ENCODE data around the gene ADRA2B.

Gene ADRA2B

DNA sequence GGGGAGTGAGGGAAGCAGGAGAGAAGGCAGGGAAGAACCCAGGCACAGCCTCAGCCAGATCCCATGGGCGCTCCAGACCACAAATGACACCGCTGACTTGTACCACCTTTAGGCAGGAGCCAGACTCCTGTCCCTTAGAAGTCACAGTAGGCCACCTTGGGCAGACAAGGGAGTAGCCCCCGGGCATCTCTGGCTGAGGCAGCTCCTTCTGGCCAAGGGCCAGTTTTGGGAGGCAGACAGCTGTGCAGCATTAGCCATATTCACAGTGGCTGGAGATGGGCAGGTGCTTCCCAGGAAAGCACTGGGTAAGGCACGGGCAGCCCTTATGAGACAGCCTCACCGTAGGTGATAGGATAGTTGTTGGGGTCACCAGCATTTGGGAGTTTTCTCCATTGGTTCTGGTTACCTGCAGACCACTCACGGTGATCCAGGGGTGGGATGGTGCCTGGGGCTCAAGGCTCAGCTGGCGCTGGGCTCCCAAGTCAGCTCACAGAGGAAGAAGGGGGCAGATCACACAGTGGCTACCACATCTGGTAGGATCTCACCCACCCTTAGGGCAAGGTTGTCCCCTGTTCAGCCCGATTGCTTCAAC is 19.9 kb upstream of the ADRA2B start:
- DNase-seq: no peak

GRCh38 chr2:96135621-96136020 is 19.2 kb upstream of the ADRA2B start:
- DNase-seq: no peak

DNA sequence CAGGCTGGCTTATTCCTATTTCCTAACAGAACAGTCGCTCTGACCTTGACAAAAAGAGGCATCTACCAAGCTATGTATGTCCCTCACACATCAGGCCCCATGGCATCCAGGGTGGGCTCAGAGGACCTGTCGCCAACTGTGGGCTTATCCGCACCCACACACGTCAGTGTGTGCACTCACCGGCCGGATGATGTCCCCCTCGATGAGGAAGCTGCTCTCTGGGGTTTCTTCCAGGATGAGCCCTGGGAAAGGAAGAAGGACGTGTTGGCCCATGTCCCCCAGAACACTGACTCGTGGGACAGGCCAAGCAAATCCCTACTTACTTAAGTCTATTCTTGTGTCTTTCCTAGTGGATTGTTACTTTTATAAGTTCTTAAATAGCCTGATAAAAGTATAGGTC is 18.8 kb upstream of the ADRA2B start:
- no peak for DNase-seq

DNA sequence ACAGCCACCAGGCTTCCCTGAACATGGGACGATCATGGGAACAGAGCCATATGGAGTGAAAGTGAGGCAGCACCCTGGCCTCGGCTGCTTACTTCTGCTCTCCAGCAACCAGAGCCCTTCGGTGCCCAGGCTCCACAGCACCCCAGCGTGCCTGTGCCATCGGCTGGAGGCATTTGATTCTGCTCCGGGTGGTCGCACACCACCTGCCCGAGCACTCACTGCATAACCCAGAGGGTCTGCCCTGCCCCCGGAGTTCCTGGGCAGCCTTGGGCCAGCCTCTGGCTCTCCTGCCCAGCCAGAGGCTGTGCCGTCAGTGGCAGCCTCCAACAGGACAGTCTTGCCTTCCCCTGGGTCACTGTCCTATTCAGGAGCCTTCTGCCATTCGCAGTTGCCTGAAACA is 18.1 kb upstream of the ADRA2B start:
- no peak for DNase-seq

DNA sequence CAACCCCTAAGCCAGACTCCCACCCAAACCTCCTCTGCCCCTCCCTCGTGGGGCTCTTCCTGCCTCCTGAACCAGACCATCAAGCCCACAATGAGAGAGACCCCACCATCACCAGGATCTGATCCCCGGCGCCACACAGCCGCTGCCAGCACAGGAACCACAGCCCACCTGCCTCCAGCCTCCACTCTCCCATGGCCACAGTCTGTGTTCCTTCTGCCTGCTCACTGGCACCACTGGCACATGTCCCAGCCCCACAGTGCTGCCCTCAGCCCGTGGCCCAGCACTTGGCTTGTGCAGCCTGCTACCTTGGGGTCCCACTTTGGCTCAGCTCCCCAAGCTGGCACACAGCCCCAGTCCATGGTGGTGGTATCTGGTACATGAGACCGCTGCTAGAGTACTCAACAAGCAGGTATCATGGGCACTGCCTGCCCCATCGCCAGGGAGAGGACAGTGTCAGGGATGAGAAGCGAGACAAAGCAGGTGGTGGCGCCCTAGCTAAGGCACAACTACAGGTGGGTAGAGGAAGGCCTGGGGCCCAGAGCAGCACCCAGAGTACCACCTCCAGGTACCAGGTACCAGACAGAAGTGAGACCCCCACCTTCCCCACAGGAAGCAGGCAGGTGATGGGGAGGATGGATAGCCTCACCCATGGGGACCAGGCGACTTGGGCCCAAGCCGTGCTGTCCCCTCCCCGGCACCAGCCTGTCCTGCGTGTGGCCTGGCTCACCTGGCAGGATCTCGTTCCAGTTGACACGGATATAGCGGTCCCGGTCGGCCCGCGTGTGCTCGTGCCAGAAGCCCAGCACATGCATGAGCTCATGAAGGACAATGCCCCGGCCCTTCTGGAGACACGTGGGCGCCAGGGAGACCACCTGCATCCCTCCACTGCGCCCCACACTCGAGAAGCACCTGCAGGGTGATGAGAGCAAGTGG is 15.7 kb upstream of the ADRA2B start:
- no peak for DNase-seq

- DNase-seq: no peak
These were observed 14.9 kb upstream of the ADRA2B start for GRCh38 chr2:96131152-96131812.

- DNase-seq: no peak
These were observed 14.1 kb upstream of the ADRA2B start for GRCh38 chr2:96130483-96130882.

- no peak for DNase-seq
These were observed 13.3 kb upstream of the ADRA2B start for GRCh38 chr2:96129528-96130120.

DNA sequence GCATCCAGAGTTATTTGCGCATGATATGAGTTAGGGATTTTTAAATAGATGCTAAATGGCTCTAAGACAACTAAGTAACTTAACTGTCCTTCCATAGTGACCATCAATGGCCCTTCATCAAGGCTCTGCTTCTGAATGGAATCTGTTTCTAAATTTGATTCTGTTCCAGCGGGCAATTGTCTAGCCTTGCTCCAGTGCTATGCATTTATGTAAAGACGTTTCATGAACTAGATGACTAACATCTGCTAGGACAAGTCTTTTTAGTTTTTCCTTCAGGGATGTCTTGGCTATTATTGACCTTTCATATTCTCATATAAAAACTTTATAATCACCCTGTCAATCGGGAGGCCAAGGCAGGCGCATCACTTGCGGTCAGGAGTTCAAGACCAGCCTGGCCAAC is 12.1 kb upstream of the ADRA2B start:
- no peak for DNase-seq

GRCh38 chr2:96124406-96125265 is 8.3 kb upstream of the ADRA2B start:
- DNase-seq: no peak

DNA sequence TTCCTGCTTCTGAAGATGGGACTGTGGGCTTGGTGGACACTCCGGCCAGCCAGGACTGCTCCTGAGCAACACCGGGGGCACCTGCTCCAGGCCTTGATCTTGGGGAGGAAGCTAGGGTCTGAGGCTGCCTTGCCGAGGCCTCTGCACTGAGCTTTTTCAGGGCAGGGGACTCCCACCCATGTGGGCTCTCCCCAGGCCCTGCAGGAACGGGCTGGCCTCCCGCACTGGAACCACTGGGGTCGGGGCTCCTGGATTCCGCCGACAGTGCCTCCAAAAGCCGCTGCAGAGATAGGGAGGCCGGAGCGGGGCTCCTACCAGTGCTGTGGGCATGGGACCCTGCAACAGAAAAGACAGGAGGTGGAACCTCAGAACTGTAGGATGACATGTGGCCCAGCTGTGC is 7.6 kb upstream of the ADRA2B start:
- no peak for DNase-seq

DNA sequence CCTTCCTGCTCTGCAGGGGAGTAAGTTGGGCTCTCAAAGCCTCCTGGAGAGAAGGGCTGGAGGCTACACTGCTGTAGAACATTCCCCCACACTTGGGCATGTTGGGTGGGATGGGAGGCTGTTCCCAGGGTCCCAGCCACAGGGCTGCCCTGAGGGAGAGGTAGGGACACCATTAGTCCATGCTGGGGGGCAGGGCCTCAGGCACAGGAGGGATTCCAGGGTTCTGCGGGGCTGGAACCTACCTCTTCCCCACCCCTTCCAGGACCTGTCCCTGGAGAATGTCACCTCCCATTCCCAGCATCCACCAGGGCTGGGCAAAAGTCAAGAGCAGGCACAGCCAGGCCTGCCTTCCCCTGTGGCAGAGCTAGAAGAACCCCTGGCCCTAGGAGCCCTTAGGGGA is 6.9 kb upstream of the ADRA2B start:
- no peak for DNase-seq

GRCh38 chr2:96122391-96122790 is 6.0 kb upstream of the ADRA2B start:
- no peak for DNase-seq

DNA sequence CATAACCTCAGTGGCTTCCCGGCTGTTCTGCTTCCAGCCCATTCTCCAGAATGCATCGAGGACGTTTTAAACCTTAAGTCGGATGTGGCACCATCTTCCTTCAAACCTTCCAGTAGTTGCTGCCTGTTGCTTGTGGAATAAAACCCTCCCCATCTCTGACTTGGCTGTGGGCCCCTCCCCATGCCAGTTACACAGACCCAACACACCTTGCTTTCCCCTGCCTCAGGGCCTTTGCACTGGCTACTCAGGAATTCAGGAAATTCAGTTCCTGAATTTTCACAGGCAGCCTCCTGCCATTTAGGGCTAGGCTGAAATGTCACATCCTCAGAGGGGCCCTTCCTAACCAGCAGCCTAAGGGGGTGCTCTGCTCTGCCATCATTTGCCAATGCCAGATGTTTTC is 5.0 kb upstream of the ADRA2B start:
- DNase-seq: no peak

DNA sequence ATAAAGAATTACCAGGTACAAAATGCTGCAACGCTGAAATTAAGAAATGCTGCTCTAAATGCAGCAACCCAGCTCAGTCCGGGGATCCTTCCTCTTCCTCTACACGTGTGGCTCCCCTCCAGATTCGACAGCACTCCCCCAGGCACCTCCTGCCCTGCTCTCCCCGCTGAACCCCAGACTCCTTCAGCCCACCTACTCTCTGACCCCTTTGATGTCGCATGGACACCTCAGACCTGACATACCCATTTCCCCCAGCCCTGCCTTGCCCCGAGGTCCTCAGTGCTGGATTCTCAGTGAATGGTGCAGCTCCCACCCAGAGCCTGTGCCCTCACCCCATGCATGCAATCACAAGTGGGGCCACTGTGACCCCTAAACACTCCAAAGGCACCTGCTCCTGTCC is 4.6 kb upstream of the ADRA2B start:
- DNase-seq: no peak

- no peak for DNase-seq
These were observed 3.8 kb upstream of the ADRA2B start for GRCh38 chr2:96120091-96120720.

DNA sequence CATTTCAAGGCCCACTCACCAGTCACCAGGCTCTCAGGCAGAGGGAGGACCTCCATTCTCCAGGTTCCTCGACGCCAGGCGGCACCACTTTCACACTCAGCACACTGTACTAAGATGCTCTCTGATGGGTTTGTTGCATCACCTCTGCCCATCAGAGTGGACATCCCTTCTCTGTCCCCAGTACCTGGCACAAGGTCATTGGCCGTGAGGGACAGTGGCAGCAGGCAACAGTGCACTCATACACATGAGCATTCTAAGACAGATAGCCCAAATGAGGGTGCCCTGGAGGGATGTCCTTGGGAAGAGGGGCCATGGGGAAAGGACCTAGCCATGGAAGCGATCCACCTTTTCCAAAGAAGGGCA is 3.0 kb upstream of the ADRA2B start:
- no peak for DNase-seq

DNA sequence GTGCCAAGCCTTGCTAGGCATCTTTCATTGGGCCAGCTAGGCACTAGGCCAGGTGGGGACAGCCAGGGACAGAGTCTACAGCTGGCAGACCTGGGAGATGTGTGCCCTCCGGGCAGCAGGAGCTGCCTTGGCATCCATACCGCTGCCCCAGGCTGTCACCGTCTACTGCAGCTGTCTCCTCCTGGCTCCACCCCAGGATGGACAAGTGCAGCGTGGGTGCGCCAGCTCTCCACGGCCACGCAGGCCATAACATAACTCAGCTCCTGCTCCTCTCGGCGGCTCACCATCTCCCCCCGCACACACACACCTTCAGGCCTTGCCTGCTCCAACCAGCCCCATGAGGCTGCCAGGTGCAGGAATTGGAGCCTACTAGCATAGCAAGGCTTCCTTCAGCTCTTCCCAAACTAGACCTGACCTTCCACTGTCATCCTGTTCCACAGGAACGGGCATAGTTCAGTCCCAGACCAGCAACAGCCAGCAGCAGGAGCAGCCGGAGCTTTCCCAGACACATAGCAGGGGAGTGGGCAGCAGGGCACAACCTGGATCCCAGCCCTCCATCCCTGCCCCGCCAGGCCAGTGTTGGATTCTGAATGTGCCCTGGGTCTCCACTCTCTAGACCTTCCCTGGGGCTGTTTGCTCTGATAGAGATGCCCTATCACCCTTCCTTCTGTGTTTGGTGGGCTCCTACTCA is 2.5 kb upstream of the ADRA2B start:
- no peak for DNase-seq

DNA sequence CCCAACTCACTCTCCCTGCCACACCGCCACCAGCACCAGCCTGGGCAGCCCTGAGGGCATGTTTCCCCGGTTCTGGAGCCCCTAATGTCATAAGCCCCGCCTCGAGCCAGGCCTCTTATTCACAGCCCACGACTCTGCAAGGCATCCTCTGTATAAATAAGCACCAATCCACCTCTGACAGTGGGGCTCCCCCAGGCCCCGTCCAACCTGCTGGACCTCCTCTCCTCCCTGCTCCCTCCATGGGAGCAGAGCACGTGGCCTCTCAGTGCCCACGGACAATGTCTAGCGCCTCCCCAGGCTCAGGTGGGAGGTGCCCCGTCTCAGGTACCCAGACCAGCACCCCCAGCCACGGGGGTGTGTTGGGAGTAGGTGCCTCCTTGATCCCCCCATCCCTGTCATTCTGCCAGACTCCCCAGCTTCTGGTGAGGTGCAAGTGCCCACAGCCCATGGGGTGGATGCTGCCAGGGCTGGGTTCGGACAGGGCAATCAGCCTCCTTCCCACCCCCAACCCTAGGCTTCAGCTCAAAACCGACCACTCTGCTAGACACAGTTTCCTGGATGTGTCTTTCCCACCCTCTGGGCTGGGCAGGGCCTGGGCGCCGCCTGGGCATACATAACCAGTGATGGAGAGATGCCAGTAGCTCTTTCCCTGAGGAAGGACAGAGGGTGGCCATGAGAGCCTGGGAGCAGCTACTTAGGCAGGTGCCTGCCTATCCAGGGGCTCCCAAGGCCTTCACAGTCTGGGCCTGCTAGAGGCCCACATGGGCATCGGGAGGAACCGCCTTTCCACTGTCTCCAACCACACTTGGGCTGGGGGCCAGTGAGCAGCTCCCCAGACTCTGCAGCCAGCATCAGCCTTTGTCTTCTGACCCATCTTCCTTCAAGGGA is 1.6 kb upstream of the ADRA2B start:
- no peak for DNase-seq

DNA sequence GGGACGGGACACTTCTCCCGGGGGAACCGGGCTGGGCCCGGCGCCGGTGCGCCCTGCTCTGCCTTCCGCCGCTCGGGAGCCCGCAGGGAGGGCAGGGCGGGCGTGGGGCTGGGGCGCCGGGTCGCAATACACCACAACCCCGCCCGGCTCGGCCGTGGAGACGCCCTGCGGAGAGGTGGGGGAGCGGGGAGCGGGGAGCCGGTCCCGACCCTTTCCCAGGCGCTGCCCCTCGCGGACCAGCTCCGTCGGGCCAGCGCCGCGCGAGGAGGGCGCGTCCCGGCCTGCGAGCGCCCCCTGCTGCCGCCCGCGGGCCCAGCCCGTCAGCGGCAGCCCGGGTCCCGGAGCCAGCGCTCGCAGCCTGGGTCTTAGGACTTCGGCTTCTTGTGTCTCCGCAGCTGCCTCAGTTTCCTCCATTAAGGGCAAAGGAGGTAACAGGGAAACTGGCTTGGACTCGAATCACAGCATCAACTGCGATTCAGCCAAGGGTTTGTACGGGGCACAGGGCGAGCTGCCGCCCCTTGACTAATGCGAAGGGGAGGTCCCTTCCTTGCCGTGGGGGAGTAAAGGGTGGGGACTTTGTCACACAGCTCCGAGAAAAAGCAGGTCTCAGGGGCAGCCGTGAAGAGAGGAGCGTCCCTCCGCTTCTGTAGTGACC is 635 bp upstream of the ADRA2B start:
- DNase-seq: peak; percentile 62
